Prostate gland (tissue), 2 donors: ENCODE measurements around the gene FOXP1.

ENCODE experiments used
- CTCF ChIP-seq, 4 experiments: fragments of 200-600 bp in 2 of 4; fragments of 450-650 bp in 2 of 4; sonication (generic) in 2 of 4; IDR thresholded peaks; 1 replicate in 3 of 4; 2 replicates in 1 of 4; pipeline ENCODE4 v1.5.1; 2016 to 2019; ENCODE audit warnings: antibody characterized with exemption in 4 of 4, mild to moderate bottlenecking in 2 of 4, moderate library complexity in 2 of 4
- POLR2A ChIP-seq: fragments of 450-650 bp; IDR thresholded peaks from one replicate; pipeline ENCODE4 v1.6.1; 2016; ENCODE audit warnings: antibody characterized with exemption, mild to moderate bottlenecking
- POLR2AphosphoS5 ChIP-seq: sonication (generic); formaldehyde crosslinking; IDR thresholded peaks from one replicate; pipeline ENCODE4 v1.6.1; 2017; ENCODE audit warnings: antibody characterized with exemption

- TF ChIP-seq POLR2A: no peak
- no peak for TF ChIP-seq POLR2AphosphoS5
- no peak for TF ChIP-seq CTCF (IDR thresholded peaks at IDR 0.05)
These were observed 127.4 kb downstream of the FOXP1 start for GRCh38 chr3:71456156-71456555.
